ENCODE data around the gene PRTFDC1.

Gene PRTFDC1

DNA sequence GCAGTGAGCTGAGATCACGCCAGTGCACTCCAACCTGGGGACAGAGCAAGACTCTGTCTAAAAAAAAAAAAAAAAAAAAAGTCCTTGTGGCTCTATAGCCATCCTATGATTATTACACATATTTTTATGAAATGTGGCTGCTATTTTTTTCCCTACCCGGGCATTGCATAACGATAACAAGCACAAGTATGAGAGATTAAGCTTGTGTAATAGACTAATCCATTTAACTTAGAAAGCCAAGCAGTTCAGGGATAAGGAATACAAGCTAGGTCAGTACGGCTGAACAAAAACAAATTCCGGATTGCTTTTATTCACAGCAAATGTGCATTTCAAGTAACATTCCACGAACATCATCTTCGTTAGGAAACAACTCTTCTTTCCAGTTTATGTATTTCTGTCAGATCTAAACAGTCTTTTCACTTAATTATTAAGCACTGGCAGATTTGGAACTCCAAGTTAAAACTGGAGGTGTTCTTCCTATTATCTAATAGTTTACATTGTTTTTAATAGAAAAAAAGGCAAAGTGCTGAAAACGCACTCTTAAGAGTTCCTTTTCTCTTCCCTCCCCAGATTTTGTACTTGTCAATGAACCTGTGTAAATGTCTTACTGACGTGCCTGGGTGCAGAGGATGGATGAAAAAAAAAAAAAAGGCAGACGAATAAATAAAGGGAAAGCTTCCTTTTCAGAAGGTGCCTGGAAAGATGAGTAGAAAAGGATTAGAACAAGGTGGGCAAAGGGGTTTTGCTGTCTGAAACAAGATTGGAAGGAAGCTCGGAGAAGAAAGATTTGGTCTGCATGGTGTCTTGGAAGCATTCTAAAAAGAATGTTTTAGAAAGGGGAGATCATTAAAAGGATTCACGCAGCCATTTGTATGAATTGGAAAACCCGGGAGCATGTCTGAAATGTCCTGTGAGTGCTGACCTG lies 81.1 kb downstream of the PRTFDC1 start:
- DNase-seq, result no peak

DNA sequence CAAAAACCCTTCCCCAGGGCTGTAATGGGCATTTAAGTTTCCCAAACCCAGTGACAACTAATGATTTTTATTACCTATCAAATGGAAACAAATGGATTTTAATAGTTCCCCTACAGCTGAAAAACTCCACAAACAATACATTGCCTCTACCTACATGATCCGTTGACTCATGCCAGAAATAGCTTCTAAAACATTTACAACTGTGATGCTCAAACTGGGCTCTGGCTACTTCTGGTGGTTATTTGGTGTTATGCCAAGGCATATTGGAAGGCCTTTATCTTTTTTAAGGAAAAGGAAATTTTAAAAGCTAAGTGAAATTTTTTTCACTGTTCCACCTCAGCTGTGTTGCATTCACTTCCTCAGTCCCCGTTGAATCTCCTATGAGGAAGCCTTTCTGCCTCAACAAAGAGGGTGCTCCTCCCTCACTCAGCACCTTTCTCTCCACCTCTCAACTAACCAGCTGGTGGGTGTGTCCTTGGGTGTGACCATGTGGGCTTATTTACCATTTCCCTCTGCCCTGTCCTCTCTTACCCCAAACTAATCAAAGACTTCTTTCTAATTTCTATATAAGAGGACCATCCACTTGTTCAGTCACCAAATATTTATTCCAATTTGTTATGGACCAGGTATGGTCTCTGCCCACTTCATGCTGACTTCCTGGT lies 82.9 kb downstream of the PRTFDC1 start:
- no peak for DNase-seq

DNA sequence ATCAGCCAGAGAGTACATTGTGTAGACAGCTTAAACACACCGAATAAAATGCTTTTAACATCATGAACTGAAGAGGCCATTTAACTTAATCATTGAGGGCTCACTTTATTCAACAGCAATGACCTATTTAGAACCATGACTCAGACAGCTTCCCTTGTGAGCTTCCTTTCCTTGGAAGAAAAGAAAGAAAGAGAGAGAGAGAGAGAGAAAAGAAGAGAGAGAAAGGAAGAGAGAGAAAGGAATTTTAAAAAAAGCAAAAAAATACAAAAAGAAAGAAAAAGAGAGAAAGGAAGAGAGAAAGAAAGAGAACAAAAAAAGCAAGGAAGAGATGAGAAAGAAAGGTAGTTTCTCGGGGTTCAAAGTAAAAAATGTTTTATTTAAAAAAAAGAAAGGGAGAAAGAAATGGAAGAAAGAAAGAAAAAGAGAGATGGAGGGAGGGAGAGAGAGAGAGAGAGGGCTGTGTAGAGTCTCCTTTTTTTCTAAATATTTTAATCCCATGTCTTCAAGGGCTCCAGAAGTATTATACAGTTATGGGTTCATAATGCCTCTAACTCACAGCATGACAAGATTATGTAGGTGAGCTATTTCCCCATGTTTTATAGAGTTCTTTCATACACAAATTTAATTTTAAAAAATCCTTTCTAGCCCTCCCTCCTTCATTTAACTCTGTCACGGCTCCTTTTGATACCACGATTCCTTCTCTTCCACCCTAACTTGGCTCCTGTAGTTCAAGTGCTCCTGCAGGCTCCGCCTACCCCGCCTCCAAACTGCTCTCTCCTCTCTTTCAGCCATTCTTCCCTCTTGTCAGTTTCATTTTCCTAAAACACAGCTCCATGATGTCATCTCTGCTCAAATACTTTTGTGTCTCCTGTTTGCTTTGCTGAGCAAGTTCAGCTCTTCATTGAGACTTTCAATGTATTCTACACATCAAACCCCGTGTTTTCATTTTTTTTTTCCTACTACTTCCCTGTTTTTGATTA lies 85.5 kb downstream of the PRTFDC1 start:
- DNase-seq, result no peak

DNA sequence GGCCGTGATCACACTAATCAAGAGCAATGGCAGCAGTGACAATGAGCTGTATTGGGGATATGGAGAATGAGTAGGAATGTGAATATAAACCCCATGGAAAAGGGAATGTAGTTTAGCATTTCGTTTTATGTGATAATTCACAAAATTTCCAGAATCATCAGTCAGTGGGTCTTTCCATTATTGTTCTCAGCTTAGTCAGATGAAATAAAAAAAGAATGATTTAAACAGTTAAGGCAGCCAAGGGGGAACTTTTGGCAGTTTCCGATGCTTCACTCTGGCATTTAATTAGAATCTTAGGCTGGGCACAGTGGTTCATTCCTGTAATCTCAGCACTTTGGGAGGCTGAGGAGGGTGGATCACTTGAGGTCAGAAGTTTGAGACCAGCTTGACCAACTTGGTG lies 86.6 kb downstream of the PRTFDC1 start:
- no peak for DNase-seq

DNA sequence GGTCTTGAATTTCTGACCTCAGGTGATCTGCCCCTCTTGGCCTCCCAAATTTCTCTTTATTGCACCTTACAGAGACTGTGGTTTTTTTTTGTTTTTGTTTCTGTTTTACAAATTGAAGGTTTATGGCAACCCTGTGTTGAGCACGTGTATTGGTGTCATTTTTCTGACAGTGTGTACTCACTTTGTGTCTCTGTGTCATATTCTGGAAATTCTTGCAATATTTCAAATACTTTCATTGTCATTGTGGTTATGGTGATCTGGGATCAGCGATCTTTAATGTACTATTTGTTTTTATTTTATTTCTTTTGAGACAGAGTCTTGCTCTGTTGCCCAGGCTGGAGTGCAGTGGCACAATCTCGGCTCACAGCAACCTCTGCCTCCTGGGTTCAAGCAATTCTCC lies 89.8 kb downstream of the PRTFDC1 start:
- DNase-seq, result no peak

DNA sequence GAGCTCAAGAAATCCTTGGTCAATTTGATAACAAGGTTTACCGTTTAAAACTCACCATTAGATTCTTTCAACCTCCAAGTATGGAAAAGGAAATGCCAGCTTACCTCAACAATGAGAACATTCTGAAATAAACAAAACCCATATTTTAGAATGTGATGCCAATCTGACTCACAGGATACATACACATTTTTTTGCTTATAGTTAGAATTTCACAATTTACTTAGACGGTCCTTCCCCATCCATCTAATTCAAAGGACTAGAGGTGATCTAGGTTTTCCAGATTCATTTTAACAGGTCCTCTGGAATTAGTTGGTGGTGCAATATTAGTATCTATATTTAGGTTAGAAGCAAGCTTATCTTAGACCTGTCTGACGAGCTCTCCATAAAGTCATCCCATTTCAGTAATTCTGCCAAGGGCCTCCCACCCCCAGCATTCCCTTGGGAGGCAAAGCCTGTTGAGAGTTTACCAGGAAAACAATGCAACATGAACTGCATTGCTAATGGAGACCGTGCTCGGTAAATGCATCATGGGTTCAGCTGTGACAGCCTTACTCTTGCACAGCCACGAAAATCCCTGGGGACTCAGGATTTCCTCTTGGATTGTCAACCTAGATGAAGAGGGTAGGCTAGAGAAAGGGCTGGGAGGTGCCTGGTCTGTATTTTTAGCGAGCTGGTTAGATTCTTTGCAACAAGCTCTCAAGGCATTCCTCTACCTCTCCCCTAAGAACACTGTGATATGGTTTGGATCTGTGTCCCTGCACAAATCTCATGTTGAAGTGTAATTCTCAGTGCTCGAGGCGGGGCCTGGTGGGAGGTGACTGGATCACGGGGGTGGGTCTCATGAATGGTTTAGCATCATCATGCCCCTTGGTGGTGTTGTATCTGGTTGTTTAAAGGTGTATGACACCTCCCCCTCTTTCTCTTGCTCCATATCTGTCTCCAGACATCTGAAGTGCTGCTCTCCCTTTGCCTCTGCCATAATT lies 93.8 kb downstream of the PRTFDC1 start:
- DNase-seq, result no peak

DNA sequence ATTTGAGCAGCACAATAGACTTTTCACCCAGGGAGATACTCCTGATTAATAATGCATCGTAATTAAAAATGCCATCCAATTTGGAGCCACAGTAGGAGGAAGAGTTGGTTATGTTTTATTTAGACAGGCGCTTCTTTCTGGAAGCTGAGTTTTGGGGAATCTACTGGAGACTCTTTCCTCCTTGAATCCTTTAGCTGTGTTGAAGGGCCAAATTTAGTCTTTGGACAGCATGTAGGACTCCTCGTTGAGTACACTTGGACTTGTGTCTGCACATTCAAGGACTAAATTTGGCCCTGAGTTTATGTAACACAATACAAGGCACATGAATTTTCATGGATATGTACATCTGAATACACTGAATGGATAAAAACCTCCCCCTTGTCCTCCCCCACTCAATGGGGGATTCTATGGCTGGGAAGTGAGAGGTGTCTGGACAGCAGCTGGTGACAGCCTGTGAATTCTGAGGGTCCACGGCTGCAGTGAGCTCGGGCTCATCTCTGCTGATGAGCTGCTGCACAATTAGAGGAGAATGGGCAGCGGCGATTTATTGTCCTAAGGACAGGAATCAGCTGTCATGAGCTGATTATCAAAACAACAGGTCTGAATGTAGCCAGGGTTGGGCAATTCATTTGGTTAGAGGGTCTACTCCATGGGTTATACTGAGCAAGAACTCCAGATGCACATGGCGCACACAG lies 95.2 kb downstream of the PRTFDC1 start:
- DNase-seq, result no peak

DNA sequence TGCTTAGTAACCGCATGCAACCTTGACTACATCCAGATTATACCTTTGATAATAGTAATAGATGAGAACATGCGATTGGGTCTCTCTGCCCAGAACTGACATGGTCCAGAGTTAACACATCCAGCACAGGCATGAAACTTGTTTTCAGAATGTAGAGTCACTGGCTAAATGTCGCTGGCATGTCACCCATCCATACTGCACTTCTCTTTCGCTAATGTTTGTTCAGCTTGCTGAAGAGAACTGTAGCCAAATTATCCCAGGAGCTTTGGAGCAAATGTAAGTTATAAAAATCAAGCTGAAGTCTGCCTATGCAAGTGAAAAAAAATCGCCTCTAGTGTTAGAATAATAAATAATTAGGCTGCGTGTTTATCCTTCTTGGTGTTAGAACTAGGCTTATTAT lies 98.2 kb downstream of the PRTFDC1 start:
- no peak for DNase-seq

DNA sequence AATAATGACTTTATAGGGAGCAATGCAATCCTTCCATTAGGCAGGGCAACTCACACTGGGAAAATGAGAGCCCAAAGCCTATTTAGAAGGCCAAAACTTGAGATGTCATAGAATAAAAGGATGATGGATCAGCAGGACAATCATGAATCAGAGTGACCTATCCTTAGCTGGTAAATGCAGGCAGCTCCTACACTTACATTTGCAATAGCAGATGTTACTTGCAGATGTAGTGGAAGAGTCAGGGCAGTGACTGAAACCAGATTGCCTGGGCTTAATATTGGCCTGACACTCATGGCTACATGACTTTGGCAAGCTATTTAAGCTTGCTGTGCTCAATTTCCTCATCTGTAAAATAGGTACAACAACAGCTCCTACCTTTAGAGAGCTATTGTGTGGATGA lies 98.7 kb downstream of the PRTFDC1 start:
- DNase-seq, result no peak

DNA sequence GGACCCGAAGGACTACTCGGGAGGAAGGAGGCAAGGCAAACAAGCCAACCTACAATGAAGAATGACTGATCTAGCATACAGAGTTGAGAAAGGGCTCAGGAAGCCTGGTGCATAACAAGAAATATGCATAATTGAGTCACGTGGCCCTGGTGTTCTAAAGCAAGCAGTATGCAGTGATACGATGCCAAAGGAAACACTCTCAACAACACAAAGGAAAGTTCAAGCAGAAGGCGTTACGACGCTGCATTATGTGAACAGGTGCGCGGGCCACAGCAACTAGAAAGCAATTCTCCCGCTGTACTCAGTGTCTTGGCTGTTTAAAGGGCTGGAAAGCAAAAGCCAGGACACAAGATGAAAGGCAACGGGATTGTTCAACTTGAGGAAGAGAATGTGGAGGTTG lies 100.8 kb downstream of the PRTFDC1 start:
- no peak for DNase-seq

DNA sequence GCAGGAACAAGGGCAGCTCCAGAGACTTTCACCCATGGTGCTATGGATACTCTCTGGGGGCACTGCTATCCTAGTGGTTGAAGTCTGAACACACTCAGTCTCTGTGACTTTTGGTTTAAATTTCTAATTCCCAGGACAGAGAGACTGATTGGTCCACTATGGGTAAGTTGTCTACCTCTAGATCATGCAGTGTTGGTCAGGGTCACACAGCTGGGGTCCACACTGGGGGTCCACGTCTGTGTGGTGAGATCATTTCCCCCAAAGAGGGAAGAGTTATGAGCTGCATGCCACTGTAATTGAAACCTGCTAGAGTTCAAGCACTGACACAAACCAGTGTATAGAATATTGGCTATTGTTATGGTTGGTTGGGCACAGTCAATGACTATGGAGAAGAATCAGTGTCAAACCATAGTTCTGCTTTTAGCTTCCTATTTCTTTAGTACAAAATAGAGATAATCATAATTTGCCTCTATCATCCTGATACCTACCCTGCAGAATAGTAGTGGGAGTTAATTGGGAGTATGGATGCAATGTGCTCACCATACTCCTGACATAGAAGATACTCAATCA lies 101.6 kb downstream of the PRTFDC1 start:
- no peak for DNase-seq

DNA sequence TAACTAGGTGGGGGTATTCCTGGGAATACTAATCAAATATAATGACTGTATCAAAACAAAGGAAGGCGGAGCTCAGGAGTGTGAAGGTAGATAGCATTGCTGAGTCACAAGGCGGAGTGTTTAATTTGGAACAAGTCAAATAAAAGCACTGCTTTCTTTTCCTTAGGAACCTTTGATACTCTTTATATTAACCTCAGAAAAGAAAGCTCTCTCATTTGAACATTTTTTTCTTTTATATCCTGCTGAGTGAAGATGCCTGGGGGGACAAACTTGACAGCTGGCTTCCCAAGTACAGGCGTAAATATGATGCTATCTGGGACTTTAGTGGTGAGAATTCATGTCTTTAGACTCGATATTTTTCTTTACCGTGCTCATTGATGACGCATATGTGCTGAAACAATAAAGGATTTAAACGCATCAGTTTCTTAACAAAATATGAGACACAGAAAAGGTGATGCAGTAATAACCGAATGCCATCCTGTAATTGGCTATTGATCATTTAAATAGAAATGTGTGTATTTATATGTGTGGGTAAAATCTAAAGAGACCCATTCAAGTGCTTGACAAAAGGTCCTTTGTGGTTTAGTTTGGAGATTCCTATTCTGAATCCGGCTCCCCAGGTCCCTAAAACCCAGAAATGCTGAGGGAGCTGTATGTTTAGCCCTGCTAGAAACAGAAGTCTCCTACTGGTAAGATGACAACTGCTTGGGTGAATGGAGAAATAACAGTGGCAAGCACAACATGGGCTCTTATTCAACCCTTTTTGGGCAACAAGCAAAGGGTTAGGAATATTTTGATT lies 102.7 kb downstream of the PRTFDC1 start:
- no peak for DNase-seq

DNA sequence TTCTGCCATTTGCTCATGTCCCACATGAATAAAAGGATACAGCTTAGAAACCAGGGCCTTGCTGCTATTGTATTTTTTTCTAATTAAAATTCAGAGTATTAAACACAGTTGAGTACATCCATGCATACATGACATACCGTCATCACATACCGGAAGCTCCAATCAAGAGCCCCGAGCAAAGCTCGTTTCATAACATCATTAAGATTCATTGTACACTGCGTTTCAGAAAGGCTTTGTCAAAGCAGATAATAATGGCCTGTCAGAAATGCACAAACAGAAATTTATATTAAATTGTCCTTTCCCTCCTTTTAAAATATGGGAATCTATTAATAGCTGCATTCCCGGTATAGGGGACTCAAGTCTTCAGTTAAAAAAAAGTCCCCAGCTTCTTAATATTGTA lies 103.4 kb downstream of the PRTFDC1 start:
- no peak for DNase-seq

DNA sequence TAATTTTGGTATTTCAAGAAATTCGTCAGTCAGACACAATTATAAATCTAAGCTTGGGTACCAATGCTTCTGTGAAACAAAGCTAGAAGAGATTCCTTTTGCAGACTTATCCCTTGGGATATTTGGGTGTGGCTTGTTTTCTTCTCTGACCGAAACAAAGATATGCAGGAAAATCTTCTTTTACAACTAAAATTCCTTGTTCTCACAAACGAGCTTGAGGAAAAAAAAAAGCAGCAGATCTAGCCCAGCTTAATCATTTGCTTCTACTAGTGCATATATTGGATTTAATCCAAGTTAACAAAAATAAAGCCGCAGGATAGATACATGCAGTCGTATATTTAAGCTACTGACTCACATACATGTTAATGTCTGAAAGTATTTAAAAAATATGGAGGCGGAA lies 104.2 kb downstream of the PRTFDC1 start:
- DNase-seq, result no peak

DNA sequence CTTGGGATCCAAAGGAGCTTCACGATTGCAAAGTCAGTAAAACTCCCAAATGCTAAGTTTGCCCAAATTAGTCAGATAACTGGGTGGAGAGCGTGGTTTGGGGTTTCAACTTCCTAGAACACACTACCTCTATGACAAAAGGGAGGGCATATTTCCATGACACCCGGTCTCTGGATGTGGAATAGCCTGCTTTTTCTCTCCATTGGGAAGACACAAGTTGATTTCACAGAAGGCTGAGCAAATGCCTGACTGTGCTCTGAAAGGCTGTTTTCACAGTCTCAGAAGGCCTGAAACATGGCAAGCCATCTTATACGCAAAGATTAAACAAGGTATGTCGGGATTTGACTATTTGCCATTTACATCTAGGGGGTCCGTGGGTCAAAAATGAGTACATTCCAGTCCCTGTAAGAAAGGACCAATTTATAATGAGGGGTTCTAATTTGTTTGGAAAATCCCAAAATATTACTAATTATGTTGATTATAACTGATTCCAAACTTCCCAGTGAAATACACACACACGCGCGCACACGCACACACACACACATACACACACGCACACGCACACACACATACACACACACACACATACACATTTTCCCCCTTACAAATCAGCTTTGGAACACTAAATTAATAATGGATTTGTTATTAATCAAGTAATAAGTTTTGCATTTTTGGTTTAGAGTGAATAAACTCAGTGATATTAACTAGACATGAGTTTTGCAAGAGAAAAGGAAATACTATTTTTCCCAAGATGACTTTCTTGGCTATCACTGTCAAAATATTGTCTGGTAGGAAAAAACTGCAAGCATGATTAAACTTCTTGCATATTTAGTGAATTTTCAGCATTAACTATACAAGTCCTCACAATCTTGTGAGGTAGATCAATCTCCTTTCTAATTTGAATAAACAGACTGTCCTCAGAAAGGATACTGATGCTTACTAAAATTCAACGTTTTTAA lies 105.0 kb downstream of the PRTFDC1 start:
- DNase-seq, result no peak

DNA sequence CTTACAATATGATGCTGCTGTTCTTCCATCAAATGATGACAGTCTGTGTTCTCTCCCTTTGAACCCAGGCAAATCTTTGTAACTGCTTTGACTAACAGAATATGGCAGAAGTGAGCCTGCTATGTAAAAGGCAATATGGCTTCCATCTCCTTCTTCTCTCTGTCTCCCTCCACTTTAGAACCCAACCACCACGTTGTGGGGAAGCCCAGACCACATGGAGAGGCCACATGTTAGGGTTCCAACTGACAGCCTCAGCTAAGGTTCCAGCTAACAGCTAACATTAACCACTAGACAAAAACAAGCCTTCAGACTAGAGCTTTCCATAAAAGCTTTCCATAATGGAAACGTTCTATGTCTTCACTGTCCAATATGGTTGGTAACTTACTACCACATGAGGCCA lies 107.7 kb downstream of the PRTFDC1 start:
- no peak for DNase-seq

DNA sequence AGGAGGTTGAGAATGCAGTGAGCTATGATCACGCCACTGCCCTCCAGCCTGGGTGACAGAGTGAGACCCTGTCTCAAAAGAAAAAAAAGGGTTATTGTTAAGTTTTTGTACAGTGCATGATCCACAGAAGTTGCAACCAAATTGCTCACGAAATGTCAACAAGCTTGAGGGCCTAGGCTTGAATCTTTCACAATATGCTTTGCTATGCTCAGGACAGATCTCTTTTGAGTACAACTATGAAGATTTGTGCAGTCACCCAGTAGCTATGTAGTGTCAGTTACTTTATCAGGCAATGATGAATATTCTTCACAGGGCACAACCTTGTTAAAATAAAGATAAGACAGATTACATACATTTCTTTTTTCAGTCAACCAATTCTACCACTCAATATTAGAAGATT lies 109.2 kb downstream of the PRTFDC1 start:
- no peak for DNase-seq

DNA sequence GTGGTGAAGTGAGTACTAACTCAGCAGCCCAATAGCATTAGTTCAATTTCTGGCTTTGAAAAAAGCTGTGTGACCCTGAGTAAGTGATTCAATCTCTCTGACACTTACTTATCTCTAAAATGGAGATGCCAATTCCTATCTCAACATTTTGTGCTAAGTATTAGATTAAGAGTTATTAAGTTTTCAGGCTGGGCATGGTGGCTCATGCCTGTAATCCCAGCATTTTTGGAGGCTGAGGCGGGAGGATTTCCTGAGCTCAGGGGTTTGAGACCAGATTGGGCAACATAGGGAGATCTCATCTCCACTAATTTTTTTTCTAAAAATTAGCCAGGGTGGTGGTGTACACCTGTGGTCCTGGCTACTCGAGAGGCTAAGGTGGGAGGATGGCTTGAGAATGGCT lies 109.5 kb downstream of the PRTFDC1 start:
- DNase-seq, result no peak

DNA sequence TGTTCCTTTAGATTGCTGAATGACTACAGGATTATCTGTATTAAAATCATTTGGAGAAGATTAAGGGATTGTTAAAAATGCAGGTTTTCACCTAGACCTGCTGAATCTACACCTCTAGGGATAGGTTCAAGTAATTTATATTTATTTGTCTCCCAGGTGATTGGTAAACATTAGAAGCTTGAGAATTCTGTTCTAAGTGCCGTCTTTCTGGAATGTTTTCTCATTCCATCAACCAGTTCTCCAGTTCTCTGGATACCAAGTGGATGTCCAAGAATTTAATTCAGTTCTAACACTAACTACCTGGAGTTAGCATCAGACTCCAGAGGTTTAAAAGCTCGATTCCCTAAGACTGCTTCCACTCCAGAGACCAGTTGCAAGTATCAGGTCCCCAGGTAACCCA lies 110.9 kb downstream of the PRTFDC1 start:
- no peak for DNase-seq
